Measurements from ENCODE around the gene GRAP2. TPM values are rescaled to one million over a fixed set of nuclear protein-coding genes. Genes with fewer than 3 reads are reported as not detected.

The GRAP2 gene
- total and polyA plus RNA-seq, 2 donors (not counting 1 experiment from before 2014, with no cell fraction given) = 13.5 to 26.4 TPM

DNA sequence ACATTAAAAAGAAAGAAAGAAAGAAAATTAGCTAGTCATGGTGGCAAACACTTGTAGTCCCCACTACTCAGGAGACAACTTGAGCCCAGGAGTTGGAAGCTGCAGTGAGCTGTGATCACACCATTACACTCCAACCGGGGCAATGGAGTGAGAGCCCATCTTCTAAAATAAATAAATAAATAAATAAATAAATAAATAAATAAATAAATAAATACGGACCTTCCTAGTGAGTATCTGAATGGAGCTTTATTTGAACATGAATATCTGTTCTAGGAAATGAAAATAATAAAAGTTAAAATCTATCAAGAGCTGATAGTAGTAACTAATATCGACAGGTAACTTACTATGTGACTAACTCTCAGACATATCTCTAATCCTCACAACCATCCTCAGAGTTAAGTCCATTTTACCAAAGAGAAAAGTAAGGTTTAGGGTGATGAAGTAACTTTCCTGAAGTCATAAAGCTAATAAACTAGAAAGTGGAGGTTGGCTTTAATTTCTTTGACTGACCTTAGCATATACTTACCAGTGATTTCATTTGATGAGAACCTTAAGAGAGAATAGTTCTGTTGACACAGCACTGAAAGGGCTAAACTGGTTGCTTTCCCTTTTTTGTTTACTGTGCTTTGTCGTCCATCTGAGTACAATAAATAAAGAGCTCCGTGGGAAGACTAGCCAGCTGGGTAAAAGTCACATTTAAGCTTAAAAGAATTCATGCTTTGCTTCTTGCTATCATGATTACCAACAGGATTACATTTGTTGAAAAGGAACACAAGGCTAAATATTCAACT is 29.7 kb upstream of the GRAP2 start:
- intact Hi-C loops (cut with micrococcal nuclease) = no loop called here
- Mint-ChIP-seq H3K27ac (no peak overlapping the region), H3K4me3 (no peak overlapping the region), H3K27me3 (no peaks in the 10 kb centered on the region), H3K9me3 (ENCODE audit: insufficient read depth) (no peaks in the 10 kb centered on the region), H3K4me1 (peaks cover 30% of the 10 kb centered on the region)
- ATAC-seq (ENCODE audit: low read depth) = no peak
- ChIA-PET CTCF (interaction anchor here (0.8 to 1.6 kb wide), 3 partner anchors 14 to 62 kb away, joined by 3 to 11 read pairs (median 4); no protein-coding TSS in a partner anchor), POLR2A (no interaction called here)
- Histone ChIP-seq H2AFZ (ENCODE audit: insufficient read depth, low read depth, low read length, poor library complexity, severe bottlenecking) (no peak overlapping the region), H3K4me2 (replicated peaks; ENCODE audit: low read depth, low read length, poor library complexity, severe bottlenecking) (no peak overlapping the region), H3K27ac (ENCODE audit: low read length in 2 of 2) (no peak overlapping the region), H3K27me3 (replicated peaks in 1 of 4; ENCODE audit: control extremely low read depth in 1 of 4, control insufficient read depth in 3 of 4, insufficient read depth in 4 of 4, low read length in 3 of 4) (no peaks in the 10 kb centered on the region), H3K4me1 (ENCODE audit: control insufficient read depth in 2 of 2, insufficient read depth in 2 of 2, low read length in 2 of 2) (peaks cover 28% of the 10 kb centered on the region in 2 donors), H3K9ac (ENCODE audit: low read length) (no peak overlapping the region), H3K36me3 (replicated peaks in 1 of 2; ENCODE audit: control extremely low read depth in 1 of 2, control insufficient read depth in 1 of 2, extremely low read depth in 1 of 2, insufficient read depth in 2 of 2, low read length in 1 of 2) (no peaks in the 10 kb centered on the region), H3K4me3 (ENCODE audit: control extremely low read depth in 1 of 5, extremely low read depth in 1 of 5, insufficient read depth in 1 of 5, low read depth in 2 of 5, low read length in 4 of 5) (no peak overlapping the region), H3K9me3 (ENCODE audit: control extremely low read depth in 1 of 3, control insufficient read depth in 2 of 3, insufficient read depth in 1 of 3, low read length in 2 of 3) (peaks cover 0 to 4% (median 3%) of the 10 kb centered on the region in 3 donors), H4K20me1 (ENCODE audit: control insufficient read depth, insufficient read depth, low read length, poor library complexity, severe bottlenecking) (no peaks in the 10 kb centered on the region), H3K79me2 (ENCODE audit: control insufficient read depth, insufficient read depth, low read length) (no peaks in the 10 kb centered on the region)
- no peak for DNase-seq
- TF ChIP-seq, protein P1, sequence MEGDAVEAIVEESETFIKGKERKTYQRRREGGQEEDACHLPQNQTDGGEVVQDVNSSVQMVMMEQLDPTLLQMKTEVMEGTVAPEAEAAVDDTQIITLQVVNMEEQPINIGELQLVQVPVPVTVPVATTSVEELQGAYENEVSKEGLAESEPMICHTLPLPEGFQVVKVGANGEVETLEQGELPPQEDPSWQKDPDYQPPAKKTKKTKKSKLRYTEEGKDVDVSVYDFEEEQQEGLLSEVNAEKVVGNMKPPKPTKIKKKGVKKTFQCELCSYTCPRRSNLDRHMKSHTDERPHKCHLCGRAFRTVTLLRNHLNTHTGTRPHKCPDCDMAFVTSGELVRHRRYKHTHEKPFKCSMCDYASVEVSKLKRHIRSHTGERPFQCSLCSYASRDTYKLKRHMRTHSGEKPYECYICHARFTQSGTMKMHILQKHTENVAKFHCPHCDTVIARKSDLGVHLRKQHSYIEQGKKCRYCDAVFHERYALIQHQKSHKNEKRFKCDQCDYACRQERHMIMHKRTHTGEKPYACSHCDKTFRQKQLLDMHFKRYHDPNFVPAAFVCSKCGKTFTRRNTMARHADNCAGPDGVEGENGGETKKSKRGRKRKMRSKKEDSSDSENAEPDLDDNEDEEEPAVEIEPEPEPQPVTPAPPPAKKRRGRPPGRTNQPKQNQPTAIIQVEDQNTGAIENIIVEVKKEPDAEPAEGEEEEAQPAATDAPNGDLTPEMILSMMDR (IDR thresholded peaks at IDR 0.05) = no peak
- TF ChIP-seq EZH2 (IDR thresholded peaks at IDR 0.05; ENCODE audit: borderline replicate concordance, insufficient read depth, low read depth, low read length, poor library complexity, severe bottlenecking) = no peak
- WGBS (ENCODE audit: insufficient coverage) = no CpG with 5 or more reads among the region's 5 CpGs

- Histone ChIP-seq H4K20me1 (ENCODE audit: control insufficient read depth, insufficient read depth, low read length, poor library complexity, severe bottlenecking) (no peaks in the 10 kb centered on the region), H3K4me1 (ENCODE audit: control insufficient read depth in 2 of 2, insufficient read depth in 2 of 2, low read length in 2 of 2) (peaks cover 18 to 21% of the 10 kb centered on the region in 2 donors), H3K9me3 (ENCODE audit: control extremely low read depth in 1 of 3, control insufficient read depth in 2 of 3, insufficient read depth in 1 of 3, low read length in 2 of 3) (peaks cover 0 to 3% (median 3%) of the 10 kb centered on the region in 3 donors), H3K27me3 (replicated peaks in 1 of 4; ENCODE audit: control extremely low read depth in 1 of 4, control insufficient read depth in 3 of 4, insufficient read depth in 4 of 4, low read length in 3 of 4) (no peaks in the 10 kb centered on the region), H3K9ac (ENCODE audit: low read length) (no peak overlapping the region), H2AFZ (ENCODE audit: insufficient read depth, low read depth, low read length, poor library complexity, severe bottlenecking) (no peak overlapping the region), H3K36me3 (replicated peaks in 1 of 2; ENCODE audit: control extremely low read depth in 1 of 2, control insufficient read depth in 1 of 2, extremely low read depth in 1 of 2, insufficient read depth in 2 of 2, low read length in 1 of 2) (no peaks in the 10 kb centered on the region), H3K4me3 (ENCODE audit: control extremely low read depth in 1 of 5, extremely low read depth in 1 of 5, insufficient read depth in 1 of 5, low read depth in 2 of 5, low read length in 4 of 5) (no peak overlapping the region), H3K4me2 (replicated peaks; ENCODE audit: low read depth, low read length, poor library complexity, severe bottlenecking) (no peak overlapping the region), H3K79me2 (ENCODE audit: control insufficient read depth, insufficient read depth, low read length) (no peaks in the 10 kb centered on the region), H3K27ac (ENCODE audit: low read length in 2 of 2) (no peak overlapping the region)
- intact Hi-C loops (cut with micrococcal nuclease) = no loop called here
- WGBS (ENCODE audit: insufficient coverage) = no CpG with 5 or more reads among the region's 1 CpG
- Mint-ChIP-seq H3K4me3 (no peak overlapping the region), H3K4me1 (peaks cover 19% of the 10 kb centered on the region), H3K27me3 (no peaks in the 10 kb centered on the region), H3K27ac (no peak overlapping the region), H3K9me3 (ENCODE audit: insufficient read depth) (no peaks in the 10 kb centered on the region)
- DNase-seq (no peak), ATAC-seq (ENCODE audit: low read depth) (no peak)
- ChIA-PET POLR2A (no interaction called here), CTCF (no interaction called here)
- TF ChIP-seq EZH2 (IDR thresholded peaks at IDR 0.05; ENCODE audit: borderline replicate concordance, insufficient read depth, low read depth, low read length, poor library complexity, severe bottlenecking) = no peak
- TF ChIP-seq, protein P1 (IDR thresholded peaks at IDR 0.05) = no peak
Measured at GRCh38 chr22:39872548-39872947, 28.3 kb upstream of the GRAP2 start.
